GM04504 (cell line): ENCODE measurements around the gene PNPLA2.

ENCODE experiments used
- DNase-seq: peaks from one replicate; pipeline ENCODE4 v3.0.0-alpha.2; 2012; ENCODE audit warnings: low read depth

The PNPLA2 gene, protein sequence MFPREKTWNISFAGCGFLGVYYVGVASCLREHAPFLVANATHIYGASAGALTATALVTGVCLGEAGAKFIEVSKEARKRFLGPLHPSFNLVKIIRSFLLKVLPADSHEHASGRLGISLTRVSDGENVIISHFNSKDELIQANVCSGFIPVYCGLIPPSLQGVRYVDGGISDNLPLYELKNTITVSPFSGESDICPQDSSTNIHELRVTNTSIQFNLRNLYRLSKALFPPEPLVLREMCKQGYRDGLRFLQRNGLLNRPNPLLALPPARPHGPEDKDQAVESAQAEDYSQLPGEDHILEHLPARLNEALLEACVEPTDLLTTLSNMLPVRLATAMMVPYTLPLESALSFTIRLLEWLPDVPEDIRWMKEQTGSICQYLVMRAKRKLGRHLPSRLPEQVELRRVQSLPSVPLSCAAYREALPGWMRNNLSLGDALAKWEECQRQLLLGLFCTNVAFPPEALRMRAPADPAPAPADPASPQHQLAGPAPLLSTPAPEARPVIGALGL

DNA sequence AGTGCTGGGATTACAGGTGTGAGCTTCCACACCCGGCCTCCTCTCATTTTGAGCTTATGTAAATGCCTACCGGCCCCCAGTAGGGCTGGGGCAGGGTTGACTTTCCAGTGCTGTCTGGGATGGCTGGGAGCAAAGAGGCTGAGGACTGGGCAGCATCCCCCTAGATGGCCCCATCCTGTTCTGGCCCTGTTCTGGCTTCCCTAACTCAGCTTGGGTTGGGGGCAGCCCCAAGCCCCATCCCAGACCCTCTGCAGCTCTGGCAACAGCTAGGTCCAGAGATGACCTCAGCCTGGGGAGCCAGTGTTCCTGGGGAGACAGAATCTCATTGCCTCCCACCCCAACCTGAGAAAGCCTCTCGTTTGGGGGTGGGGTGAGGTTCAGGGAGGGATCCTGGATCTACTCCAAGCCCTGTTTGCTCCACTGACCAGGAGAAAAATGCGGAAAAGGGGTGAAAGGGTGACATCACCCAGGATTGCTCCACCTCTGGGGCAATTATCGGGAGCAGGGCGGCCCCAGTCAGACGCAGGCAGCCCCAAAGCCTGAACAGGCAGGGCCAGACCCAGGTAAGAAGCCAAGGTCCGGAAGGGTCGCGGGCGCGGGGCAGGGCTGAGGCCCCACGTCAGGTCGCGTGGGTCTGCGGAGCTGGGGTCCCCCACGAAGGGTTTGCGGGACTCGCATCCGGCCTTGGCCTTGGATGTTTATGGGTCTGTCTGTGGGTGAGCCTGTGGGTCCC is at the start of gene PNPLA2:
PNPLA2 (plus strand) TSS at position 519 of the 733 bp plus-strand sequence. CDS start 805 bp downstream, outside the sequence.
- peak; percentile 69 for DNase-seq

DNA sequence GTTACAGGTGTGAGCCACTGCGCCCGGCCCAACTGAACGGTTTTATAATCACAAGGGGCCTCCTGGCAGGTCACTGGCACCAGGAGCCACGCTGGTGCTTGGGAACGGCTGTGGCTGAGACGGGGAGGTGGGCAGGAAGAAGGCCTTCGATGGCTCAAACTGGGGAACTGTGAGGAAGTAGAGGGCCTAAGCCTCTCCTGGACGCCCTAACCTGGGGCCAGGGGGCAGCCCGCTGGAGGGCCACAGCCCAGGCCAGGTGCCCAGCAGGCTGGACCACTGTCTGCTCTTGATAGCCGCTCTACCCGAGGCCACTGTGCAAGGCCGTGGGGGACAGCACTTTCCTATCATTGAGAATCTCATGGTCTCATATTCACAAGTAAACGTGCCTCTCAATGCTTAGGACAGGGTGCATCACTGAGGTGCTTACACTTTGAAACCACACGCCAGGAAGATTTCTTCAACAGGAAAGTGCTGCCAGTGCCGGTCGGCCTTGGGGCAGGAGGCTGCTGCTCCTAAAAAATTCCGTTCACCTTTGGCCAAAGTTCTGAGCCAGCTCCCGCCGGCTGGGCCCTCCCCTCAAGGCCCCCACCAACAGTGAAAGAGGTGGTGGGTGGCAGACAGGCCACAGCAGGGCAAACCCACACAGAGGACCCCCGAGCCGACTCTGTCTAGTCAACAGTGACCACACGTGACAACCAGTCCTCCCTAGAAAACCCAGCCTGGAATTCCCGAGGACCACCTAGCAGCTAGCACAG is 48.6 kb upstream of the PNPLA2 start:
- no peak for DNase-seq

DNA sequence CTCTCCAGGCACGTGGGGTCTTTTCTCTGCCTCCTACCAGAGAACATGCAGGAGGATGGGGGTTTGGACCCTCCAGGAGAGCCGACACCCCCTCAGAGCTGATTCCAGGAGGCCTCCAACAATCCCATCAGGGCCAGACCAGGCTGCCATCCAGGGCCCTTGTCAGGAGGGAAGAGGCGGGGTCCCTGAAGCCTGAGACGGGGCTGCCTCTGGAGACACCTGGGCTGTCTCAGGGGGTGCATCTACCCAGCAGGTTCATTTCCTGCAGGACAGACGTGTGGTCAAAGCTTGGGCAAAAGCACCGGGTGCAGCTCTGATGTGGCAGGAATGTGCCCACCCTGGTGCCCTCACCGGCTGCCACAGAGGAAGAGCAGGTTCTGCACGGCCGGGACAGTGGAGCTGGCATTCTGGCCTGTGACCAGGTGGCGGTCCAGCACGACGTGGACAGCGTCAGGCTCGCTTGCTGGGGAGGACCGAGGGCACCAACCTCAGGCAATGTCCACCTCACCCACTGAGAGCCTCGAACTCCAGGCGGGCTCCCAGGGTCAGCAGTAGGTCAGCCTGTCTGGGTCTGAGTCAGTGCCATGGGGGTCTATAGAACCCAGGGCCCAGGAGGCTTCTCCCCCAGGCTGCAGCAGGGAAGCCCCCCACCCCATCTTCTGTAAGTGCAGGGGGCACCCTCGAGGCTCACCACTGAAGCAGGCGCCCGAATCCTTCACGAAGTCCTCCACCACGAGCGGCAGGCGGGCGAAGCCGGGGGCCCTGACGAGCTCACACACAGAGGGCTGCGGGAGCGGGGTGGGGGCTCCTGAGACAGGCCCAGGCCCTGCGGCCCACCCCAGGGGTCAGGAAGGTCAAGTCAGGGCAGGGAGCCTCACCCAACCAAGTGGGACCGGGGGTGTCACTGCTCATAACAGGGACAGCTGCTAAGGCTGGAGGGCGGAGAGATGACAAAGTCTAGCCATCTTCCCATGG is 47.8 kb upstream of the PNPLA2 start:
- no peak for DNase-seq

DNA sequence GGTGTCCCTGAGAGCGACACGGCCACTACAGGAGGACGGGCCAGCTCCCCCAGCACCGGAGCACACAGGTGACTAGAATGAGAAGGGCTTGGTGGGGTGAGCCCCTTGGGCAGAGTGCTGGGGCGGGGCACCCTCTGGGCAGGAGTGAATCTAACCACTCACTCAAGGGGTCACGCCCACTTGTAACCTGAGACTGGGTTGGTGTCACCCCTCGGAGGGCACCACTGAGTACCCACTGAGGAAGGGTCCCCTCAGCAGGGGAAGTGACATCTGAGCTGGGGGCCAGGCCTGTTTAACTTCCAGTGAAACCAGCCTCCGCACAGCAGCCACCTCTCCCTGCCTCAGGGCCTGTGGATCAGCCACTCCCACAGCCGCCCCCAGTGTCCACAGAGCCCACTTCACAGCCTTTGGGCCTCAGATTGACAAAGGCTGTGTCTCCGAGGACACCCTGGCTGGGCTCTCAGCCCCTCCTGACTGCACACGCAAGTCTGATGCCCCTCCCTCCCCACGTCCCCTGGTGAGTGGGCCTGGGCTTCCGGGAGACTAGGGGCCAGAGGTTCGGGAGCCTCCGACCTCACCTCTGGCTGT is 47.0 kb upstream of the PNPLA2 start:
- no peak for DNase-seq

- no peak for DNase-seq
Observed at GRCh38 chr11:772429-773390, 46.0 kb upstream of the PNPLA2 start.

- no peak for DNase-seq
Observed at GRCh38 chr11:773425-773824, 45.3 kb upstream of the PNPLA2 start.

- no peak for DNase-seq
Observed at GRCh38 chr11:773830-774229, 44.9 kb upstream of the PNPLA2 start.

DNA sequence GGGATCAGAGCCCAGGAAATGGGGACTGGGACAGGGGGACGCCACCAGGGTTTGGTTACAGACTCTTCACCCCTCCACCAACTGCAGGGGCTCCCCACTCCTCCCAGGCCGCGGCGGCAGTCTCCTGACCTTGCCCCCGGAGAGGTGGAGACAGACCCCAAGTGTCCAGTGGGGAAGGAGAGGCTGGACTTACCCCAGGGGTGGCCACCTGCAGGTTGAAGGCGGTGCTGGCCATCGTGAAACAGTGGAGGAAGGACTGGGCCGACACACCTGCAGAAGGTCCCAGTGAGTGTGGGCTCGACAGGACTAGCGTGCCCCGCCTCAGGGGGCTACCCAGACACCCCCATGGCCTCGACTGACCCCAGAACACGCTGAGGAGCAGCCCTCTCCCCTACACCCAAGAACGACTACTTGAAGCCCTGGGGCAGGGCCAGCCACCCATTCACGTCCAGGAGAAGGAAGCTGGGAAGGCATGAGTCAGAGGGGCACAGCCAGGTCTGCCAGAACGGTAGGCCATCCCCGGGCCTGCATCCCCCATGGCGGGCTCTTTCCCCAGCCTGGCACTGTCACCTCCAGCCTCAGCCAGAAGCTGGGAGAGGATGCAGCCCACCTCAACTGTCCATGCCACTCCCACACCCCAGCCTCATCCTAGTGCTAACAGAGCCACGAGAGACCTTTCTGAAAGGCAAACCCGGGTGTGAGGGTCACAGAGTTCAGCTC is 43.7 kb upstream of the PNPLA2 start:
- no peak for DNase-seq

- DNase-seq, result no peak
Observed at GRCh38 chr11:776263-776560, 42.5 kb upstream of the PNPLA2 start.

- no peak for DNase-seq
Observed at GRCh38 chr11:776561-777287, 42.0 kb upstream of the PNPLA2 start.

GRCh38 chr11:777288-778255 is 41.1 kb upstream of the PNPLA2 start, which contains the start of gene GATD1:
Gene GATD1 (minus strand): TSS chr11:777487. CDS start chr11:777462, 25 bp downstream.
- DNase-seq, result peak; percentile 68

DNA sequence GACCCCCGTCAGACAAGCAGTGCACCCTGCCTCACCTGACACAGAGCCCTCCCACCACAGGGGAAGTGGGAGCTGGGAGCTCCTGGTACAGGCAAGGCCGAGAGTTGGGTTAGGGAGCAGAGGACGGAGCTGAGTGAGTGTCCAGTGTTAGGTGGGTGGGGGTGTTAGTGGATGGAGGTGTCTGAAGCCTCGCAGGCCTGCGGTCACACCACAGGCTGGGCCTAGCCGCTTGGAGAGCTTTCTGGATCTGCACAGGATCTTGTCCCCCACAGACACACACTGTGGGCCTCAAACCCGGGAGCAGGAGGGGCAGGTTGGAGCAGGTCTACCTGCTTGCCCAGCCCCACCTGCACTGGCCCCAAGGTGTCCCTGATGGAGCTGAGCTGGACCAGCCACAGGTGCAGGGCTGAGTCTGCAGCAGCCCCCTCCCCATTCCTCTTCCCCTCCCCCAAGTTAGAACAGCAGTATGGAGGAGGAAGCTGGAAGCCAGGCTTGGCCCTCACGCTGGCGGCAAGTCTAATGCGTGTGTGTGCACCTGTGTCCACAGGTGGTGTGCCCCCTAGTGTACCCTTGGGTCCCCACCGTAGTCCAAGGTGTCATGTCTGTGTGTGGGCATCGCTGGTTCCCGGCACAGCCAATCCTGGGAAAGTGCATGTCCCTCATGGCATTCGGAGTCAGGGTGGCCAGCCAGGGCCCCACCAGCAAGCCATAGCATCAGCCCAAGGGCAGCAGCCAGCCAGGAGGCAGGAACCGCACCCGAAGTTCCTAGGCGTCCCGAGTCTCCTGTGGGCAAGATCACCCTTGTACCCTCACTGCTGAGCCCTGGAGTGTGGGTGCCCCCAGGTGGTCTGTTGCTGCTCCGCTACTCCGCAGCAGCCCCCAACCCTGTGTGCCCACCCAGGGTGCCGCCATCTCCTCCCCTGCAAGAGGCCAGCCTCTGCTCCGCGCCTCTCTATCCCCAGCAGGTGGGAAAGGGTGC is 39.4 kb upstream of the PNPLA2 start:
- DNase-seq, result no peak

DNA sequence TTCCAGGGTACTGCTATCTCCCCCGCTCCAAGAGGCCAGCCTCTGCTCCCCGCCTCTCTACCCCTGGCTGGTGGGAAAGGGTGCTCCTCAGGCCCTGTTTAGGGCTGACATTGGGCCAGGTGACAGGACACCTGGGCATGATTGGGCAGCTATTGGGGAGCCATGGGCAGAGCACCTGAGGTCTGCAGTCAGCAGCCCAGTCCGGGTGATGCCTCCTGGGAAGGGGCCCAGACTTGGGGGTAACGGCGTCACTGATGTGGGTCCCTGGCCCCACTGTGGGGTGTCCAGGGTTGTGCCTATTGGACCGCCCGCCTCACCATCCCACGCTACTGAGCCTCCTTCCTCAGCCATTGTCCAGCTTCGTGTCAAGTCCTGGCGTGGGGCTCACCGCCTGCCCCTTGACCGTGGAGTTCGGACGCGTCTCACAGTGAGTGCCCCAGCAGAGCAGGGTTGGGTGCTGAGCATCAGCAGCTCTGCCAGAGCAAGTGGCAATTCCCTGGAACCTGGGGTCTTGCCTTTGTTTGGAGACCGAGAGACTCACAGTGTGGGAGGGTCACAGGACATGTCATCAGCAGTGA is 38.7 kb upstream of the PNPLA2 start:
- no peak for DNase-seq

DNA sequence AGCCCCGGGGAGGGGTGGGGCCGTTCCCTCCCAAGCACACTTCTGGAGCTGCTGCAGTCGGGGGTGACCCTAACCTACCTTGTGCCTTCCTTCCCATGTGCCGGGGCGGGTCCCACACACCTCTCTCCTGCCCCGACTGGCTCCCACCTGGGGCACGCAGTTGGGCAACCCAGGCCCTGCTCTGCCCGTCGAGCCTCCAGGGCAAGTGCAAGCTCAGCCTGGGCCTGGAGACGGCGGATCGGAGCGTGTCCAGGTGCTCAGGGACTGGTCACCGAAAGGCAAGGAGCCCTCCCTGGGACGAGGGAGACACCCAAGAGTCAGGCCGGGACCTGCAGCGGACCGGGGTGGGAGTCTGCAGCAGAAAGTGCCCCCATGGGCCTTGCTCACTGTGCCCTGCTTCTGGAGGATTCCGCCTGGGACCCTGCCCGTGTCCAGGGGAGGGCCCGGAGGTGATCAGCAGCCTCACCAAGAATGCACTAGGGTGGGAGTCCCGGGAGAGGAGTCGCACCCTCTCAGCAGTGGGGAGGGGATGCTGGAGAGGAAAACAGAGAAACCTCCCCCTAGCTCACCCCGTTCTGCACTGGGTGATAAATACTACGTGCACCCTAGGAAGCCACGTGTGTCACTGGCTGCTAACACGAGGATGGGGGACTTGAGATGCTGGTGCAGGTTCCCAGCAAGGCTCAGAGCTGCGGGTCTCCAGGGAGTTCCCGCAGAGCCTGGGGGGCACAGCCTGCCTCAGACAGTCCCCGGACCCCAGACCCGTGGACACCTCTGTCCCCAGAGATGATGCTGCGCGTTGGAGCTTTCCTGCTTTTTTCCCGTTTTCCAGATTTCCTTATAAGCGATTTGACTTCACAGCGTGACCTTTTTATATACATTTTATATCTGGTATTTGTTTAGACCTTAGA is 36.2 kb upstream of the PNPLA2 start:
- DNase-seq, result no peak
